ENCODE data around the gene MON2. TPM values are rescaled to one million over a fixed set of nuclear protein-coding genes. Genes with fewer than 3 reads are reported as not detected.

Gene MON2
- total and polyA plus RNA-seq, 4 donors, result 11.9 to 175 (median 33.3) TPM

DNA sequence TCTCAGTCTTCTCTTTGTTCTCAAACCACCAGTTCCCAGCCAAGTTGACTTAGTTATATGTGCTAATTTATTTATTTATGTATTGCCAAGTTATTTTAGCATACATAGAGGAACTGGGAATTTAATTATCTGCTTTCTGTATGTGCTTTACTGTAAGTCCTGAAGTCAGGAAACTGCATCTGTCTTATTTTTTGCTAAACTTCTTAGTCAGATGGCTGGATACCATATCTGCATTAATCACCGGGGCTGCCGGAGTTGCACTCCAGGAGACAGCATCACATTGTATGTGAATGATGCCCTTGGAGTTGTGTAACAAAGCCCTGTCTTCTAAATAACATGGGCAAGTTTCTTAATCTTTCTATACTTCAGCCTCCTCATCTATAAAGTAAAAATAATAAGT, 96.2 kb downstream of the MON2 start:
- ATAC-seq (ENCODE audit: insufficient read depth, low FRiP score) (no peak), DNase-seq (no peak)
- Histone ChIP-seq H3K9me3 (ENCODE audit: control insufficient read depth in 4 of 4, insufficient read depth in 3 of 4, low read length in 3 of 4) (no peaks in the 10 kb centered on the region), H3K9ac (ENCODE audit: insufficient read depth in 1 of 2, low read length in 2 of 2) (no peak overlapping the region), H3K4me1 (ENCODE audit: control insufficient read depth in 5 of 5, insufficient read depth in 5 of 5, low read length in 5 of 5) (no peaks in the 10 kb centered on the region), H3K27me3 (ENCODE audit: control insufficient read depth in 3 of 3, insufficient read depth in 3 of 3, low read length in 2 of 3) (no peaks in the 10 kb centered on the region), H3K36me3 (ENCODE audit: control insufficient read depth in 4 of 4, insufficient read depth in 4 of 4, low read length in 4 of 4) (peaks cover 10 to 18% (median 12%) of the 10 kb centered on the region in 4 donors), H3K27ac (ENCODE audit: low read depth in 1 of 2, low read length in 1 of 2) (no peak overlapping the region), H3K4me3 (no peak overlapping the region)
- 93 to 96% methylated on average over 2 of the region's 2 CpGs for WGBS, 2 donors
- TF ChIP-seq, protein P1, sequence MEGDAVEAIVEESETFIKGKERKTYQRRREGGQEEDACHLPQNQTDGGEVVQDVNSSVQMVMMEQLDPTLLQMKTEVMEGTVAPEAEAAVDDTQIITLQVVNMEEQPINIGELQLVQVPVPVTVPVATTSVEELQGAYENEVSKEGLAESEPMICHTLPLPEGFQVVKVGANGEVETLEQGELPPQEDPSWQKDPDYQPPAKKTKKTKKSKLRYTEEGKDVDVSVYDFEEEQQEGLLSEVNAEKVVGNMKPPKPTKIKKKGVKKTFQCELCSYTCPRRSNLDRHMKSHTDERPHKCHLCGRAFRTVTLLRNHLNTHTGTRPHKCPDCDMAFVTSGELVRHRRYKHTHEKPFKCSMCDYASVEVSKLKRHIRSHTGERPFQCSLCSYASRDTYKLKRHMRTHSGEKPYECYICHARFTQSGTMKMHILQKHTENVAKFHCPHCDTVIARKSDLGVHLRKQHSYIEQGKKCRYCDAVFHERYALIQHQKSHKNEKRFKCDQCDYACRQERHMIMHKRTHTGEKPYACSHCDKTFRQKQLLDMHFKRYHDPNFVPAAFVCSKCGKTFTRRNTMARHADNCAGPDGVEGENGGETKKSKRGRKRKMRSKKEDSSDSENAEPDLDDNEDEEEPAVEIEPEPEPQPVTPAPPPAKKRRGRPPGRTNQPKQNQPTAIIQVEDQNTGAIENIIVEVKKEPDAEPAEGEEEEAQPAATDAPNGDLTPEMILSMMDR (IDR thresholded peaks at IDR 0.05; ENCODE audit: control extremely low read depth, extremely low read depth), result no peak

DNA sequence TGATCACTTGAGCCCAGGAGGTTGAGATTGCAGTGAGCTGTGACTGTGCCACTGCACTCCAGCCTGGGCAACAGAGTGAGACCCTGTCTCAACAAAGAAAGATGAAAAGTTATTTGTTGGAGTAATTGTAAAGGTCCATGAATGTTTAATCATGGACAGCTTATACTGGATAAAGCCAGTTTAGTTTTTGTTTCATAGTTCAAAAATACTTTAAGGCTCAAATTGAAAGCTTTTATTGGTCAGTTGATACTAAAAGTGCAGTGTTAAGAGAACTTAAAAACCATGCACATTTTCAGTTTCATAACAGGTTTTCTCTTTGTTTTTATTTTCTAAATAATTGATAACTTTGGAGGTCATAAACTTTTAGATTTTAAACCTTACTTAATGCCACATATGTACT, 108.4 kb downstream of the MON2 start:
- H3K4me3 ChIP-seq, result no peak overlapping the region
- no peak overlapping the region for H3K9ac ChIP-seq (ENCODE audit: insufficient read depth in 1 of 2, low read length in 2 of 2)
- no peaks in the 10 kb centered on the region for H3K27me3 ChIP-seq (ENCODE audit: control insufficient read depth in 3 of 3, insufficient read depth in 3 of 3, low read length in 2 of 3)
- H3K36me3 ChIP-seq (ENCODE audit: control insufficient read depth in 4 of 4, insufficient read depth in 4 of 4, low read length in 4 of 4), result peaks cover 4 to 14% (median 6%) of the 10 kb centered on the region in 4 donors
- no peak overlapping the region for H3K27ac ChIP-seq (ENCODE audit: low read depth in 1 of 2, low read length in 1 of 2)
- no peak for ATAC-seq (ENCODE audit: insufficient read depth, low FRiP score)
- H3K9me3 ChIP-seq (ENCODE audit: control insufficient read depth in 4 of 4, insufficient read depth in 3 of 4, low read length in 3 of 4), result no peaks in the 10 kb centered on the region
- DNase-seq, result no peak
- no peaks in the 10 kb centered on the region for H3K4me1 ChIP-seq (ENCODE audit: control insufficient read depth in 5 of 5, insufficient read depth in 5 of 5, low read length in 5 of 5)
- TF ChIP-seq, protein P1 (IDR thresholded peaks at IDR 0.05; ENCODE audit: control extremely low read depth, extremely low read depth), result no peak

DNA sequence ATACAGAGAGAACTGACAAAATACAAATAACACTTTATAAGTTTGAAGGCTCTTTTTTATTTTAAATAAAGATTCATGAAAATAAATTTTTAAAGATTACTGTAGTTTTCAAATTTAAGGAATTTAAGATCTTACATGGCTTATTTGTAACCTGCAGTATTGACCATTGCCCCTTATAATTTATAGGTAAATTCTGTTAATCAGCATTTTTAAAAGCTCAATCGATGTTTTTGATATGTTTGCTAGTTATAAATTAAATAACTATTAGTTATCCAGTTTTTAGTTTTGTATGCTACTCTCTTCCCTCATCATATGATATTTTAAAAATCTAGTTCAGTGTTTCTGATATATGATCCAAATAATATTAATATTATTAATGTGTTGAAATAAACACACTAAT, 109.9 kb downstream of the MON2 start:
- TF ChIP-seq, protein P1 (IDR thresholded peaks at IDR 0.05; ENCODE audit: control extremely low read depth, extremely low read depth), result no peak
- H3K4me3 ChIP-seq, result no peak overlapping the region
- H3K27me3 ChIP-seq (ENCODE audit: control insufficient read depth in 3 of 3, insufficient read depth in 3 of 3, low read length in 2 of 3), result no peaks in the 10 kb centered on the region
- ATAC-seq (ENCODE audit: insufficient read depth, low FRiP score) (no peak), DNase-seq (no peak)
- H3K9me3 ChIP-seq (ENCODE audit: control insufficient read depth in 4 of 4, insufficient read depth in 3 of 4, low read length in 3 of 4), result no peaks in the 10 kb centered on the region
- no peaks in the 10 kb centered on the region for H3K4me1 ChIP-seq (ENCODE audit: control insufficient read depth in 5 of 5, insufficient read depth in 5 of 5, low read length in 5 of 5)
- peaks cover 4 to 12% (median 7%) of the 10 kb centered on the region in 4 donors for H3K36me3 ChIP-seq (ENCODE audit: control insufficient read depth in 4 of 4, insufficient read depth in 4 of 4, low read length in 4 of 4)
- H3K27ac ChIP-seq (ENCODE audit: low read depth in 1 of 2, low read length in 1 of 2), result no peak overlapping the region
- WGBS, 2 donors, result 93 to 94% methylated on average over 1 of the region's 1 CpG
- no peak overlapping the region for H3K9ac ChIP-seq (ENCODE audit: insufficient read depth in 1 of 2, low read length in 2 of 2)

DNA sequence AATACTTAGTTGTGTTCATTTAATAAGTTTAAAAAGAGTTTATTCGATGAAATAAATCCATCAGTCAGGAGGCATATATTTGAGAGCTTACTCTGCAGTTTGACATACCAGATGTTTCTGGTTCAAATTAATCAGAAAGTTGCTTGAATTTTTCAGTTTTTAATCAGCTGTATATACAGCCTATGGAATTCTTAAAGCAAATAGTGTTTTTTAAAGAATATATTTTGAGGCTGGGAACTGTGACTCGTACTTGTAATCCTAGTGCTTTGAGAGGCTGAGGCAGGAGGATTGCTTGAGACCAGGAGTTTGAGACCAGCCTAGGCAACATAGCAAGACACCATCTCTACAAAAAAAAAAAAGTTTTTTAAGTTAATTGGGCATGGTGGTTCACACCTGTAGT, 112.1 kb downstream of the MON2 start:
- ATAC-seq (ENCODE audit: insufficient read depth, low FRiP score) (no peak), DNase-seq (no peak)
- H3K36me3 ChIP-seq (ENCODE audit: control insufficient read depth in 4 of 4, insufficient read depth in 4 of 4, low read length in 4 of 4), result peaks cover 2 to 9% (median 5%) of the 10 kb centered on the region in 4 donors
- no peak overlapping the region for H3K9ac ChIP-seq (ENCODE audit: insufficient read depth in 1 of 2, low read length in 2 of 2)
- TF ChIP-seq, protein P1 (IDR thresholded peaks at IDR 0.05; ENCODE audit: control extremely low read depth, extremely low read depth), result no peak
- no peaks in the 10 kb centered on the region for H3K9me3 ChIP-seq (ENCODE audit: control insufficient read depth in 4 of 4, insufficient read depth in 3 of 4, low read length in 3 of 4)
- H3K27me3 ChIP-seq (ENCODE audit: control insufficient read depth in 3 of 3, insufficient read depth in 3 of 3, low read length in 2 of 3), result no peaks in the 10 kb centered on the region
- H3K4me1 ChIP-seq (ENCODE audit: control insufficient read depth in 5 of 5, insufficient read depth in 5 of 5, low read length in 5 of 5), result no peaks in the 10 kb centered on the region
- H3K4me3 ChIP-seq, result no peak overlapping the region
- WGBS, 2 donors, result 97 to 98% methylated on average over 2 of the region's 2 CpGs
- H3K27ac ChIP-seq (ENCODE audit: low read depth in 1 of 2, low read length in 1 of 2), result no peak overlapping the region

Measured in lung (tissue), 12 donors.